Activated CD4-positive, alpha-beta T cell treated with anti-CD3 and anti-CD28 coated beads for 36 hours (primary cell): Measurements from ENCODE around the gene NTM. TPM values are rescaled to one million over a fixed set of nuclear protein-coding genes. Genes with fewer than 3 reads are reported as not detected.
"Not testable (repeated sequence)": the region's sequence is repeated elsewhere in the genome, so short reads cannot be mapped to it uniquely, and the experiment has no call there.

Experiments used
- ATAC-seq: fragments of 200-7000 bp; cut with Tn5 transposase; one replicate; pipeline ENCODE4 v1.10.0; 2021; ENCODE audit warnings: mild to moderate bottlenecking, moderate library complexity
- CTCF ChIA-PET: fragments of 350-600 bp; sonication (Branson Sonifier 250); formaldehyde crosslinking; loops from one replicate; lab custom pipeline; 2021; ENCODE audit warnings: antibody characterized with exemption; lab: Charles Lee
- POLR2A ChIA-PET: fragments of 350-600 bp; sonication (Branson Sonifier 250); formaldehyde crosslinking; loops from one replicate; lab custom pipeline; 2021; ENCODE audit warnings: antibody characterized with exemption, inconsistent platforms; lab: Charles Lee
- DNase-seq: peaks from one replicate; pipeline ENCODE4 v3.0.0-alpha.2; 2020
- H3K27ac Mint-ChIP-seq: one replicate; pipeline ENCODE4 v1.8.0; 2021; ENCODE audit warnings: mixed read lengths
- H3K27me3 Mint-ChIP-seq: one replicate; pipeline ENCODE4 v1.8.0; 2021; ENCODE audit warnings: mixed read lengths
- H3K36me3 Mint-ChIP-seq: one replicate; pipeline ENCODE4 v1.8.0; 2021; ENCODE audit warnings: low read depth, mixed read lengths
- H3K4me1 Mint-ChIP-seq: one replicate; pipeline ENCODE4 v1.8.0; 2021; ENCODE audit warnings: mixed read lengths
- H3K4me3 Mint-ChIP-seq: one replicate; pipeline ENCODE4 v1.8.0; 2021; ENCODE audit warnings: mild to moderate bottlenecking, moderate library complexity, mixed read lengths
- H3K9me3 Mint-ChIP-seq: one replicate; pipeline ENCODE4 v1.8.0; 2021; ENCODE audit warnings: low read depth, mixed read lengths
- intact Hi-C, 2 experiments: fragments of 100-400 bp; cut with DNase I in 1 of 2; cut with micrococcal nuclease in 1 of 2; formaldehyde crosslinking; loops; one replicate each; pipeline versions ENCODE4 v1.14.2 to v1.15.1; 2022 to 2024; cut with DNase I, micrococcal nuclease
- total RNA-seq, 2 experiments: library from RNA; stranded (reverse); gene quantifications; one replicate each; pipeline ENCODE4 v1.2.3, GENCODE V29; 2021

NTM gene
- total RNA-seq, 2 experiments from 2014 or later = not detected

GRCh38 chr11:131675121-131675888, 304.9 kb downstream of the NTM start:
- DNase-seq (no peak), ATAC-seq (no peak)
- intact Hi-C loops = loop anchor here in 1 of 2 experiments (2.0 kb wide), 1 partner anchor 753 kb away; no protein-coding TSS in a partner anchor
- H3K27ac Mint-ChIP-seq = no peak overlapping the region
- H3K9me3 Mint-ChIP-seq = no peaks in the 10 kb centered on the region
- no peak overlapping the region for H3K4me3 Mint-ChIP-seq
- POLR2A ChIA-PET = no interaction called here
- H3K27me3 Mint-ChIP-seq = peaks cover 2% of the 10 kb centered on the region
- CTCF ChIA-PET = interaction anchor here (1.0 to 2.3 kb wide), 9 partner anchors 10 to 753 kb away, joined by 3 to 21 read pairs (median 4); no protein-coding TSS in a partner anchor
- H3K36me3 Mint-ChIP-seq = no peaks in the 10 kb centered on the region
- no peaks in the 10 kb centered on the region for H3K4me1 Mint-ChIP-seq

GRCh38 chr11:131677828-131678470, 307.5 kb downstream of the NTM start:
- no peak overlapping the region for H3K27ac Mint-ChIP-seq
- DNase-seq (no peak), ATAC-seq (no peak)
- ChIA-PET POLR2A (no interaction called here), CTCF (interaction anchor here (1.0 kb wide), 2 partner anchors 10 to 21 kb away, joined by 3 to 4 read pairs; no protein-coding TSS in a partner anchor)
- H3K9me3 Mint-ChIP-seq = no peaks in the 10 kb centered on the region
- no peaks in the 10 kb centered on the region for H3K4me1 Mint-ChIP-seq
- peaks cover 2% of the 10 kb centered on the region for H3K27me3 Mint-ChIP-seq
- no peaks in the 10 kb centered on the region for H3K36me3 Mint-ChIP-seq
- H3K4me3 Mint-ChIP-seq = no peak overlapping the region
- intact Hi-C loops = no loop called here

GRCh38 chr11:131678658-131679340, 308.4 kb downstream of the NTM start:
- H3K9me3 Mint-ChIP-seq = no peaks in the 10 kb centered on the region
- intact Hi-C loops = no loop called here
- H3K27ac Mint-ChIP-seq = no peak overlapping the region
- POLR2A ChIA-PET = no interaction called here
- H3K27me3 Mint-ChIP-seq = peaks cover 2% of the 10 kb centered on the region
- no peaks in the 10 kb centered on the region for H3K4me1 Mint-ChIP-seq
- H3K4me3 Mint-ChIP-seq = no peak overlapping the region
- DNase-seq (no peak), ATAC-seq (no peak)
- CTCF ChIA-PET = interaction anchor here (1.0 kb wide), 2 partner anchors 10 to 20 kb away, joined by 3 to 4 read pairs; no protein-coding TSS in a partner anchor
- H3K36me3 Mint-ChIP-seq = no peaks in the 10 kb centered on the region

- H3K4me1 Mint-ChIP-seq, H3K27ac Mint-ChIP-seq, intact Hi-C loops, POLR2A ChIA-PET, DNase-seq, H3K27me3 Mint-ChIP-seq, CTCF ChIA-PET, H3K9me3 Mint-ChIP-seq, ATAC-seq, H3K4me3 Mint-ChIP-seq, H3K36me3 Mint-ChIP-seq: not testable (repeated sequence)
Observed at GRCh38 chr11:131680448-131680847, 310.0 kb downstream of the NTM start.

DNA sequence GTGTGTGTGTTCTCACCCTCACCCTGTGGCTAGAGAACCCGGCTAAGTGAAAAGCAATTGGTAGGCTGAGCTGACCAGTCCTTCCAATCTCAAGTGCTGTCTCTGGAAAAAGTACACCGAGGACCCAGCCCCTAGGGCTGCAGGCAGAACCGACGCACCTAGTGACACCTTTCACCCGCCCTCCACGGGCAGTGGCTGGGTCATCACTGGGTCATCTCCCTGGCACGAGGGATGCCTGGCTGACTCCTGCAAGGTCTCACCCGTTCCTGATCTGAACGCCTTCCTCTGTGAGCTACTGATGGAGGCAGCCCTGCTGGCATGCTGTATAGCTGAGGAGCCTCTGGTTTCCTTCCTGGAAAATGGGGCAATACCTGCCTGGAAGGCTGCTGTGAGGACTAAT, 311.5 kb downstream of the NTM start:
- Mint-ChIP-seq H3K36me3 (no peaks in the 10 kb centered on the region), H3K9me3 (no peaks in the 10 kb centered on the region), H3K27ac (no peak overlapping the region), H3K4me1 (no peaks in the 10 kb centered on the region), H3K4me3 (no peak overlapping the region), H3K27me3 (no peaks in the 10 kb centered on the region)
- POLR2A ChIA-PET = interaction anchor here (0.6 kb wide), 1 partner anchor 12 kb away, joined by 3 read pairs; no protein-coding TSS in a partner anchor
- ATAC-seq (no peak), DNase-seq (no peak)
- CTCF ChIA-PET = interaction anchor here (1.2 kb wide), 1 partner anchor 13 kb away, joined by 3 read pairs; no protein-coding TSS in a partner anchor
- intact Hi-C loops = no loop called here

DNA sequence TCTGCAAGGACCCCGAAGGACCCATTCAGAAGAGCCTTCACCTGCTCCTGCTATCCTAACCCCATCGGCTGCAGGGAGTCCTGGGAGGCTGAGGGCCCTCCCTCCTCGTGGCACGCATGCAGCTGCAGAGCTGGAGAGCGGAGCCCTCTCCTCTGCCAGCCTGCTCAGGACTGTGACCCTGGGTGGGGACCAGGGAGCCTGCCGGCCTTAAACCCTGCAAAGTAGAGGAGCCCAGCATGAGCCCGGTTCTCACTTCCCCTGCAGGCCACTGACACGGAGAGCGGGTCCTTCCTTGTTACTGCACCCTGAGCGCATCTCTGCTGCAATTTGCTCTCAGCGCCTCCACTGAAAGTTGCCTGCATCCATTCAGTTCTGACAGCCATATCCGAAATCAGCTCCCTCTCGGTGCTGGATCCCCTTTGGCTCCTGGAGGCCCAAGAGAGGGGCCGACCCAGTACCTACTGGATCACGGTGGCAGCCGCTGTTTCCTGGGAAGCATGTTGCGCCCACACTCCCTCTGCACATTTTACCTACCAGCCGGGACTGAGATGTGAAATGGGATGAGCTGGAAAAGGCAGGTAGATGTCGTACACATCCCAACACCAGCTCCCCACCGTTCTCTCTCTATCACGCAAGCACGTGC, 312.1 kb downstream of the NTM start:
- H3K27ac Mint-ChIP-seq = no peak overlapping the region
- DNase-seq = no peak
- no peak for ATAC-seq
- H3K27me3 Mint-ChIP-seq = no peaks in the 10 kb centered on the region
- ChIA-PET CTCF (interaction anchor here (1.2 kb wide), 1 partner anchor 13 kb away, joined by 3 read pairs; no protein-coding TSS in a partner anchor), POLR2A (interaction anchor here (0.6 kb wide), 1 partner anchor 11 kb away, joined by 3 read pairs; no protein-coding TSS in a partner anchor)
- H3K4me1 Mint-ChIP-seq = no peaks in the 10 kb centered on the region
- H3K4me3 Mint-ChIP-seq = no peak overlapping the region
- H3K9me3 Mint-ChIP-seq = no peaks in the 10 kb centered on the region
- intact Hi-C loops = no loop called here
- H3K36me3 Mint-ChIP-seq = no peaks in the 10 kb centered on the region

DNA sequence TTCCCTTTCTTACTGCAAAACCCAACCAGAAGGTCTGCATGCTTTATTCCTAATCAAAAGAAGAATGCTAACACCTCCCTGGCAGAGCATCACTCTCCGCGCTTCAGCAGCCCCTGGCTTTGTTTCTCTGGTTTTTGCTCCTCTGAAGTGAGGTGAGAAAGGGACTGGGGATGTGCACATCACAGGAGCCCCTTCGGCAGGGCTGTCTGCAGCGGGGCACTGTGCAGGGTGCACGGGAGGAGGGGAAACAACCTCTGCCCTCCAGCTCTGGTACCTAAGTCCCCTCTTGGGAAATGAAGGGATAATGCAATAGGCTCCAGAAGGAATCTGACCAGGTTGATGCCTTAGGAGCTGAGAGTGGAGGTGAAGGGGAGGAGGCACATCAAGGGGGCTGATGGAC, 312.7 kb downstream of the NTM start:
- POLR2A ChIA-PET = no interaction called here
- intact Hi-C loops = no loop called here
- peaks cover 3% of the 10 kb centered on the region for H3K27me3 Mint-ChIP-seq
- H3K4me3 Mint-ChIP-seq = no peak overlapping the region
- CTCF ChIA-PET = interaction anchor here (1.2 kb wide), 1 partner anchor 14 kb away, joined by 3 read pairs; no protein-coding TSS in a partner anchor
- no peaks in the 10 kb centered on the region for H3K9me3 Mint-ChIP-seq
- H3K36me3 Mint-ChIP-seq = no peaks in the 10 kb centered on the region
- no peaks in the 10 kb centered on the region for H3K4me1 Mint-ChIP-seq
- DNase-seq (no peak), ATAC-seq (no peak)
- H3K27ac Mint-ChIP-seq = no peak overlapping the region

DNA sequence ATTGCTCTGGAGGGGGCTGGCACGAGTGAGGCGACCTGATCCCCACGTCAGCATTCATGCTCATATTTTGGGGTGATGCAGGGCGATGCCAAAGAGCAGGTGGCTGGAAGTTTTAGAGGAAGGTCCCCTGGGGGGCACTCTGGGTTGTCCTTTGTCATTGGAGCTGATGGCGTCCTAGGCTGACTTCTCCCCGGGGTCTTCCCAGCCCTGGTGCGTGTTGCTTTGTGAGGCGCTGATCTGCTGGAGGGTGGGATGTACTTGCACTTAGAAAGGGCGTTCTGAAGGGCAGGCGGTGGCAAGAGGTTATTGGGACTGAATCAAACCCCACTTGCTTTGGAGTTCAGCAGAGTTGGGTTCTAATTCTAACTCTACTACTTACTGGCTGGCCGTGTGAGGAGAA, 313.3 kb downstream of the NTM start:
- Mint-ChIP-seq H3K4me3 (no peak overlapping the region), H3K4me1 (no peaks in the 10 kb centered on the region), H3K36me3 (no peaks in the 10 kb centered on the region), H3K27me3 (peaks cover 3% of the 10 kb centered on the region), H3K9me3 (no peaks in the 10 kb centered on the region), H3K27ac (no peak overlapping the region)
- CTCF ChIA-PET = interaction anchor here (3.3 kb wide), 1 partner anchor 9 kb away, joined by 14 read pairs; no protein-coding TSS in a partner anchor
- DNase-seq = no peak
- intact Hi-C loops = no loop called here
- POLR2A ChIA-PET = no interaction called here
- ATAC-seq = no peak

GRCh38 chr11:131684111-131685060, 314.0 kb downstream of the NTM start:
- DNase-seq = no peak
- no peak for ATAC-seq
- Mint-ChIP-seq H3K27me3 (peaks cover 3% of the 10 kb centered on the region), H3K27ac (no peak overlapping the region), H3K4me3 (no peak overlapping the region), H3K4me1 (no peaks in the 10 kb centered on the region), H3K36me3 (no peaks in the 10 kb centered on the region), H3K9me3 (no peaks in the 10 kb centered on the region)
- POLR2A ChIA-PET = no interaction called here
- intact Hi-C loops = no loop called here
- CTCF ChIA-PET = interaction anchor here (1.5 to 3.3 kb wide), 2 partner anchors 9 to 10 kb away, joined by 4 to 14 read pairs; no protein-coding TSS in a partner anchor

DNA sequence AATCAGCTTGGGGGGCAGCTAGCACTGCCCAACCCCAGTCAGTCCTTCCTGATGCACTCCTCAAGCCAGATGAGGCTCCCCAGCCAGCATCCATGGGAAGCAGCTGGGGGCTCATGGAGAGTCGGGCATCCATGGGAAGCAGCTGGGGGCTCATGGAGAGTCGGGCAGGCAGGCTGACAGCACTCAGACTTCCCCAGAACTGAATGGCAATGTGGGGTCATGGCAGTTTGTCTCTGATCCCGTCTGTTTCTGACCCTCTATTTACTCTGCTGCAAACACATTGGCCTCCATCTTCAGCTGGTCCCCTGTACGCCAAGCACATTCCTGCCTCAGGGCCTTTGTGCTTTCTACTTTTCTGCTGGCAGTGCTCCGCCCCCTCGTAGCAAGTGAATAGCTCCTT, 314.8 kb downstream of the NTM start:
- H3K27me3 Mint-ChIP-seq = peaks cover 6% of the 10 kb centered on the region
- no peaks in the 10 kb centered on the region for H3K9me3 Mint-ChIP-seq
- H3K4me3 Mint-ChIP-seq = no peak overlapping the region
- no peak overlapping the region for H3K27ac Mint-ChIP-seq
- intact Hi-C loops = no loop called here
- ChIA-PET CTCF (interaction anchor here (1.5 to 3.3 kb wide), 2 partner anchors 9 to 11 kb away, joined by 4 to 14 read pairs; no protein-coding TSS in a partner anchor), POLR2A (no interaction called here)
- no peaks in the 10 kb centered on the region for H3K4me1 Mint-ChIP-seq
- DNase-seq (no peak), ATAC-seq (no peak)
- no peaks in the 10 kb centered on the region for H3K36me3 Mint-ChIP-seq
